Epithelial cell of proximal tubule (primary cell): Measurements from ENCODE around the gene RPTOR. TPM values are rescaled to one million over a fixed set of nuclear protein-coding genes. Genes with fewer than 3 reads are reported as not detected.

Experiments used
- DNase-seq: peaks from one replicate; pipeline ENCODE4 v3.0.0-alpha.2; 2011; ENCODE audit warnings: low read depth
- H3K4me3 ChIP-seq: 2 replicates; pipeline ENCODE4 v1.5.1; 2011; ENCODE audit warnings: low read depth, mild to moderate bottlenecking, low read length
- total RNA-seq: library from RNA; depleted of rRNA; stranded (reverse); fragments of >200 nt; gene quantifications from 2 replicates; pipeline ENCODE4 v1.2.3, GENCODE V29; 2015
- TF ChIP-seq, protein P1 (sequence below): conservative IDR thresholded peaks from 2 replicates; pipeline ENCODE4 v1.5.1; 2012; ENCODE audit warnings: low read depth, mild to moderate bottlenecking, low read length

Gene RPTOR
- total RNA-seq, 1 donor from 2014 or later: 24.4 TPM

DNA sequence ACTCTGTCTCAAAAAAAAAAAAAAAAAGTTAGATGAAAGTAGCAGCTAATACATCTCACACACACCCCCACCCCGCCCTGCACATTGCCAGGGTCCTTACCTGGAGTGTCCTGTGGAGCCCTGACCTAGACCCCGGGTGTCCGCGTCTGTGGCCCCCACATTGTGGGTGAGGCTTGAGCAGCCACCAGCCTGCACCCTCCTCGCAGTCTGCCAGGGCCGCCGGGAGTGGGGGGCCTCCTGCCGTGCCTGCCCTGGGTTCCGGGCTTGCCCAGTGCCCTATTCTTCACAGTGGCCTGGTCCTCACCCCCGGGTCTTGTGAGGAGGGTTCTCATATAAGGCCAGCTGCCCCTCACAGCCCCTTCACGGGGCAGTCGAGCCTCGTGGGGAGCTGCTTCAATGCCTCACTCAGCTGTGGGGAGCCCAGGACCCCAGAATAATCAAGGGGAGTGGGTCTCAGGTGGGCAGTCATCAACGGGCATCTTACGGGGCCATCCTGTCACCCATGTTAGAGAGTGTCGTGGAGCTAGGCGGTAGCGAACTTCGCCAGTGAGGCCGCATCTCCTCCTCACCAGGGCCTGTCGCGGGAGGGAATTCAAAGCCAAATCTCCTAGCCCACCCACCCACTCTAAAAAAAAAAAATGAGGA, 361.1 kb downstream of the RPTOR start:
- DNase-seq: no peak
- TF ChIP-seq, protein P1, sequence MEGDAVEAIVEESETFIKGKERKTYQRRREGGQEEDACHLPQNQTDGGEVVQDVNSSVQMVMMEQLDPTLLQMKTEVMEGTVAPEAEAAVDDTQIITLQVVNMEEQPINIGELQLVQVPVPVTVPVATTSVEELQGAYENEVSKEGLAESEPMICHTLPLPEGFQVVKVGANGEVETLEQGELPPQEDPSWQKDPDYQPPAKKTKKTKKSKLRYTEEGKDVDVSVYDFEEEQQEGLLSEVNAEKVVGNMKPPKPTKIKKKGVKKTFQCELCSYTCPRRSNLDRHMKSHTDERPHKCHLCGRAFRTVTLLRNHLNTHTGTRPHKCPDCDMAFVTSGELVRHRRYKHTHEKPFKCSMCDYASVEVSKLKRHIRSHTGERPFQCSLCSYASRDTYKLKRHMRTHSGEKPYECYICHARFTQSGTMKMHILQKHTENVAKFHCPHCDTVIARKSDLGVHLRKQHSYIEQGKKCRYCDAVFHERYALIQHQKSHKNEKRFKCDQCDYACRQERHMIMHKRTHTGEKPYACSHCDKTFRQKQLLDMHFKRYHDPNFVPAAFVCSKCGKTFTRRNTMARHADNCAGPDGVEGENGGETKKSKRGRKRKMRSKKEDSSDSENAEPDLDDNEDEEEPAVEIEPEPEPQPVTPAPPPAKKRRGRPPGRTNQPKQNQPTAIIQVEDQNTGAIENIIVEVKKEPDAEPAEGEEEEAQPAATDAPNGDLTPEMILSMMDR: no peak
- no peak overlapping the region for H3K4me3 ChIP-seq

DNA sequence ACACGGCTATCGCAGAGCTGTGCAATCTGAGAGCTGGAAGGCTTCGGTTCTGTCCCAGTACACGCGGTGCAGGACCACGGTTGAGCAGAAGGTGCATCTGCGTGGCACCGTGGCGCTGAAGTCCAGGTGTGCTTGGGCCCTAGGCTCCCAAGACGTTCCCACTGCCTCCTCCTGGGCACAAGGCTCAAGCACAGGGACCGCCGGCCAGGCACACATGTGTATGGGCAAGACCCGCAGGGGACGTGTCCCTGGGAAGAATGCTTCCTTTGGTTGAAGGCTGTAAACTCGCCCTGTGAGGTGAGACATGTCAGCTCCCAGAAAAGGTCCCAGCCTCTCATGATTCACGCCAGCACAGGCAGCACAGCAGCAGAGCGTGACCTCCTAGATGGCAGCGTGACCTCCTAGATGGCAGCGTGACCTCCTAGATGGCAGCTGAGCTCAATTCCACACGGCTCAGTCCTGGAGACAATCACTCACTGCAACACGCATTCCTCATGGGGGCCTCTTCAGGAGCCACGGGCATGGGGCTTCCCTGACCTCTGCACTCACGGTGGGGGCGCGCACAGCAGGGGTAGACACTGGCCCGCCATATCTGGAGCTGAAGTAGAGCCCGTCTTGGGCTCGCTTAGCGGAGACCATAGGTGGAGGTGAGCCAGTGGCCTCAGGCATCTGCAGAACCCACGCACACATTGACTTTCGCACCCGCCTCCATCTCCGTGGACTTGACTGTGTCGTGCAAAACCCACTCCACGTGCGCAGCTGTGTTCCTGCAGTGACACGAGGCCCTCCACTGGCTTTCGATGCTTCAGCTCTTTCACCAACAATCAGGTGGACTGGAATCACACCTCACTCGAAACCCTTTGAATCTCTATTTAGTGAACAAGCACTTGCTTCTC, 362.0 kb downstream of the RPTOR start:
- no peak for DNase-seq
- no peak overlapping the region for H3K4me3 ChIP-seq
- TF ChIP-seq, protein P1: no peak

DNA sequence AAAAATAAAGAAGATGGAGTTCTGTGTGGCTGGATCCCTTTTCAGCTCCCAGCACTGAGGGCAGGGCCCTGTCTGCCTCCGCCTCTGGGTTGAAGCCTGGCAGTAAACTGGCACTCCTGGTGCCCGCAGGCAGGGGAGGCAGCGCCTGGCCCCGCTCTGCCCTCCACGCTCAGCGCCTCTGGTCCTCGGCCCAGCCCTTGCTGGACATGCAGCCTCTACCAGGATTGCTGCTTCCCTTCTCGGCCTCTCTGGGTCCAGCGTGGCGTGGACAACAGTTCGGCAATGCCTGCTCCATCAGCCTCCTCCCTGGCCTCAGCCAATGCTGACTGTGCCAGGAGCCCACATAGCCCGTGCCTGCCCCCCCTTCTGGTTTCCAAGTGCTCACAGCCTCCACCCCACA, 362.6 kb downstream of the RPTOR start:
- H3K4me3 ChIP-seq: no peak overlapping the region
- DNase-seq: no peak
- TF ChIP-seq, protein P1: no peak

DNA sequence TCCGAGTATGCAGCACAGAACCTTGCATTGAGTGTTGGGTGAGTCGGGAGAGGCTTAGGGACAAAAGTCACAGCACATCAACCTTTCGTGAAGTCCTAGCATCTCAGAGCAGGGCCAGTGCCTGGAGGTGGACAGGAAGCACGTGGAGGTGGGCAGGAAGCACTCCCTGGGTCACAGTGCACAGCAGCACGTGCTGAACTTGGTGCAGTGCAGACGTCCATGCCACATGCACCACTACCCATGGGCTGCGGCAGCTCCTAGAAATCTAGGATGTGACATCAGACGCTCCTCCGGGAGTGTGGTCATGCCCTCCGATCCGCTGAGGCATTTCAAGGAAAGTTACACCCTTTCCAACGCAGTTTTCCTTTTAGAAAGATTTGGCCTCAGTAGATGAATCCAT, 363.6 kb downstream of the RPTOR start:
- TF ChIP-seq, protein P1: no peak
- H3K4me3 ChIP-seq: no peak overlapping the region
- DNase-seq: no peak

DNA sequence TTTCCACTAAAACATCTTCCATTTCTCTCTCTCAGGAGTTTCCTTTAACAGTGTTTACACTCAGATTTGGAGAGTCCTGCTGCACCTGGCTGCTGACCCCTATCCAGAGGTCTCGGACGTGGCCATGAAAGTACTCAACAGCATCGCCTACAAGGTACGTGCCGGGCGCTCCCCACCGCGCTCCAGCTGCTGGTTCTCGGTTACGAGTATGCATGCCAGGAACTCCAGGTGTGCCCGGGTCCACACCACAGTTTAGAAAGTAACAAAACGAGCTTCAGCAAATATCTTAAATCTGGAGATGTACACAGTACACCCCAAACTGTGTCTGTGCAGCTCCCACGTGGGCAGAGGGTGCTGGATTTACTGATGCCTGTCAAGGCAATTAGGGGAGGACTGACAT, 364.1 kb downstream of the RPTOR start:
- TF ChIP-seq, protein P1: no peak
- DNase-seq: no peak
- H3K4me3 ChIP-seq: no peak overlapping the region

DNA sequence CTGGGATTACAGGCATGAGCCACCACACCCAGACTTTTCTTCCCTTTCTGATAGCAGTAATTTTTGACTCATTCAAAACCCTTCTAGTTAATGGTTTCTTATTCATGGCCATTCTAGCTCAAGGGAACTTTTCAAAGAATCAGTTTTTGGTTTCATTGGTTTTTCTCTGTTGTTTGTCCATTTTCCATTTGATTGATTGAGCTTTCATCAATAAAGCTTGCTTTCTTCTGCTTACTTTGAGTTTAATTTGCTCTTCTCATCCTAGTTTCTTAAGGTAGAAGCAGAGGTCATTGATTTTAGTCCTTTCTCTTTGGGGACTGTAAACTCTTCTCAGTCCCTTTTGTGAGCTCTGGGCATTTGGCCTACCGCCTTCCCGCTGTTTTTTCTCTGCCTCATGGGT, 365.0 kb downstream of the RPTOR start:
- no peak for DNase-seq
- TF ChIP-seq, protein P1: no peak
- H3K4me3 ChIP-seq: no peak overlapping the region
